ENCODE measurements around the gene NTN5.
"Not testable (repeated sequence)": the region's sequence is repeated elsewhere in the genome, so short reads cannot be mapped to it uniquely, and the experiment has no call there.

The NTN5 gene

DNA sequence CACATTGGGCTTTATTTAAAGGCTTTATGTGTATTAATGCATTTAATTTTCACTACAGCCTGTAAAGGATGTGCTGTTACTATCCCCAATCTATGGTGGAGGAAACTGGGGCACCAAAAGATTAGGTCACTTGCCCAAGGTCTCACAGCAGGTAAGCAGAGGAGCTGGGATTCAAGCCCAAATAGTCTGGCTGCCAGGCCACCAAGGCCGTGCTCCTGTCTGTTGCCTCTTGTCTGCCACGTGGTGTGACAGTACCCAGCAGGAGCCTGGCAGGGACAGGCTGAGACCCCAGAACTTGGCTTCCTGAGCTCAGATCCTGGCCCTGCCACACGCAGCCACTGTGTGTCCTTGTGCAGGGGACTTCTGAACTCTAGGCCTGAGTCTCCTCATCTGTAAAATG lies 4.5 kb downstream of the NTN5 start:
- DNase-seq: no peak

GRCh38 chr19:48665786-48666185 lies 7.0 kb downstream of the NTN5 start:
- no peak for DNase-seq

GRCh38 chr19:48664476-48664875 lies 8.3 kb downstream of the NTN5 start:
- no peak for DNase-seq

- no peak for DNase-seq
Measured at GRCh38 chr19:48663667-48664066, 9.2 kb downstream of the NTN5 start.

DNA sequence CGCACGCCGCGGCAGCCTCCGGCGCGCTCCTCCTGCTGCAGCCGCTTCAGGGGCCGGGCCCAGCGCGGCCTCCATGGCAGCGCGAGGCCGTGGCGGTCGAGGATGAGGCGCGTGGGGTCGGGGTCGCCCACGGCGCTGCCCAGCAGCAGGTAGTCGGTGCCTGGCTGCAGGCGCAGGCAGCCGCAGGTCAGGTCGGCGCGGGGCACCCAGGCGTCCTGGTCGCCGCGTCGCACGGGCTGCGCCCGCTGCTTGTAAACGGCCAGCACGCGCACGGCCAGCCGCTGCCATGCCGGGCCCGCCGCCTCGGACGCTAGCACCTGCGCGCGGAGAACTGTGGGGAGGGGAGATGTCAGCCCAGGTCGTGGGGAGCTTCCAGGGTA lies 11.1 kb downstream of the NTN5 start:
- no peak for DNase-seq

DNA sequence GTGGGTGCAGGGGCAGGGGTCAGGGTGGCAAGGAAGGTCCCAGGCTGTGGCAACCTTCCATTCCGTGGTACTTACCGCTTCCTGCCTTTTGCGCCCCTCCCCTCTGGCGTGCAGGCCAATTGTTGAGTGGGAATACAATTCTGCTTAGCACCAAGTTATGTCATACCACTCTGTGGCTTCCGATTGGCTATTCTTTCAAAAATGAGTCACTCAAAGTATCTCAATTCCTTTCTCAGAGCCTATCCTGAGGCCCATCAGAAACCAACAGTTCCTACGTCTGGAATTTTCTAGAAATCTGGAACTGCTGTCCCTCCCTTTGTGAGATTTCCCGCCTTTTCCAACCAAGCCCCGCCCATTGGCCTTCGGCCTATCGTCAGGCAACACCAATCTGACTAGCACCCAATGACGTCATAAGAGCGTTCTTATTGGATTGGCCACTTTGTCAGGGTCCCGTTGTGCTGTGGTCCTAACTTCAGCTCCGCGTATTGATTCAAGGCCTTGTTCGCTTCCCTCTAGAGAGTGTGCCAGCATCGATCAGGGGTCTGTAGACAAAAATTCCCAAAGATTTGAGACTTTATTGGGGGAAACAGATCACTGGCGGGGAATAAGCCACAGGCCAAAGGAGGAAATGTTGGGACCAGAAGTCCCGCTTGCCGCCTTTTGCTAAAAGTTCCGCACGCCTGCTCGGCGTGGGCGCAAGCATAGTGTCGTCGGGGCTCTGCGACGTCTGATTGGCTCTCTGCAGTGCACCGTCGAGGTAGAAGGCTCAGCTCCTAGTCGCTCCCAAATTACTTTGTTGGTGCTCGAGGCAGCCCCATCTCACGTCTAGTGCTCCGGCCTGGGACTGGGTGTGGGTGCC lies 11.7 kb downstream of the NTN5 start:
- DNase-seq: peak; percentile 93 to 97

DNA sequence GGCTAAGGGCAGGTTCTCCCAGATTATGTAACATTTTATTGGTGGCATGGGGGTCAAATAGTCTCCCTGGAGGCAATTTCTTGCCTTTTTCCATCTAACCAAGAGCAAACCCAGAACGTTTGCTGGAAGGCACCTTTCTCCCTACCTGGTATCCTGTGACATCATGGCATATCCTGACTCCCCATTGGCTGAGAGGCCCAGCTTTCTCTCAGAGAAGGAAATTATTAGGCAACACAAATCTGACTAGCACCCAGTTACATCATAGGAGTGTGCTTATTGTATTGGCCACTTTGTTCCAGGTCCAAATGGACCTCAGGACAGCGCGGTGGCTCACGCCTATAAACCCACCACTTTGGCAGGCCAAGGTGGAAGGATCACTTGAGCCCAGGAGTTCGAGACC lies 13.0 kb downstream of the NTN5 start:
- DNase-seq: peak in 1 of 2 experiments; percentile 3

GRCh38 chr19:48658483-48658882 lies 14.3 kb downstream of the NTN5 start:
- no peak for DNase-seq

- DNase-seq: not testable (repeated sequence)
Measured at GRCh38 chr19:48657828-48658227, 15.0 kb downstream of the NTN5 start.

DNA sequence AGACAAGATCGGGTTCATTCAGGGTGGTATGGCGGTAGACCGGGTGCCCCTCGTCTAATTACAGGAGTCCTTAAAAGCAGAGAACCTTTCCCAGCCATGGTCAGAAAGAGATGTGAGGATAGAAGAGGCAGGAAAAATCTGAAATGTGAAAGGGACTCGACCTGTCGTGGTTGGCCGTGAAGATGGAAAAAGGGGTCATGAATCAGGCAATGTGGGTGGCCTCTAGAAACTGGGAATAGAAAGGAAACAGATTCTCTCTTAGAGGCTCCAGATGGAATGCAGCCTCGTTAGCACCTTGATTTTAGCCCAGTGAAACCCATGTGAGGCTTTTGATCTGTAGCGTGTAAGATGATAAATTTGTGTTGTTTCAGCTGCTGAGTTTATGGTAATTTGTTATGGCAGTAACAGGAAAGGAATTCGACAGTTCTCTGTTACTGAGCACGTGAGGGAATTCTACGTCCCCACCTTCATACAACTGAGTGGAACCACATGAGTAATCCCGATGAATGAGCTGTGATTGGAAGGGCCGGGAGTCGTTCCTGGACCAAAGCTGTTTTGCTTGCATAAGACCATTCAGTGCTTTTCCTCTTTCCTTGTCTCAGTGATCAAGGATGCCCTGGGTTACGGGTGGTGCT lies 15.9 kb downstream of the NTN5 start:
- no peak for DNase-seq

DNA sequence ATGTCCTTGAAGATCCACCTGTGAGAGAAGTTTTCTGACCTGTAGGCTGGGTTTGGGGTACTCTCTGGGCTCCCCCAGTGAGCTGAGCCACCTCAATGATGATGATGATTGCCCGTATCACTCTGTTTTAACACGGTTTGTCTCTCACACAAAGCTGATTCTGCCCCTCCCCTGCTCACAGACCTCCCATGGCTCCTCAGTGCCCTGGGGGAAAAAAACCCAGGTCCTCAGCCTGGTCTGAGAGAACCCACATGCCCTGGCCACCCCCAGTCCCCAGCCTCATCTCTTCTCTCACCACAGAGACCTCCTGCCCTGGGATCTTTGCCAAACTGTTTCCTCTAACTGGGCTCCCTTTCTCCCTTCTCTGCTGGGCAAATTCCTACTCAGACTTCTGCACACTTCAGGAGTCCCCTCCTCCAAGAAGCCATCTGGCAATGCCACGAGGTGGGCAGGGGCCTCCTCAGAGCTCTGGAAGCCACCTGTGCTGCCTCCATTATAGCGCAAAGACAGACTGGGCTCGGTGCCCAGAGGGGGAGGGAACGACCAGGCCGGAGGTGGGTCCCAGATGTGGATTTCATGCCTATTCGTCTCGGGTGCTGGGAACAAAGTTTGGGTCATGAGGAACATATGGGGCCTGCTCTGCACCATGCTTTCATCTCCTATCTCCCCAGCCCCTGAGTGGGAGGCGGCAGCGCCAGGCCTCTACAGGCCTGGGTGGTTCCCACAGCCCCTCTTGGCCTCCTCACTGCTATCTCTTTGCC lies 18.3 kb downstream of the NTN5 start:
- no peak for DNase-seq

DNA sequence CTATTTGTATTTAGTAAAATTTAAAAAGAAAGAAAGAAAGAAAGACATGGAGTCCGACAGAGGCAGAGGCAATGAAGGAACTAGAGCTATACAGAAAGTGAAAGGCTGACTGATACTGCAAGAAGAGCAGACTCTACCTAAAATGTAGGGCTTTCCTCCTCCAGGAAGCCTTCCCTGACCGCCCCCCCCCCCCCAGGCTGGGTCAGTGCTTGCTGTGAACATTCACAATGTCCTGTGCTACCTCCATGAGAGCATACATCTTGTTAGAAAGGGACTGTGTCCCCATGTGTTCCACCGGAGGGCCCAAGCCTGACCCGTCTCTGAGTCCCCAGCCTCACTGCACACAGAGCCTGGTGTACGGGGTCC lies 21.2 kb downstream of the NTN5 start:
- DNase-seq: no peak

- DNase-seq: no peak
Measured at GRCh38 chr19:48650974-48651682, 21.7 kb downstream of the NTN5 start.

DNA sequence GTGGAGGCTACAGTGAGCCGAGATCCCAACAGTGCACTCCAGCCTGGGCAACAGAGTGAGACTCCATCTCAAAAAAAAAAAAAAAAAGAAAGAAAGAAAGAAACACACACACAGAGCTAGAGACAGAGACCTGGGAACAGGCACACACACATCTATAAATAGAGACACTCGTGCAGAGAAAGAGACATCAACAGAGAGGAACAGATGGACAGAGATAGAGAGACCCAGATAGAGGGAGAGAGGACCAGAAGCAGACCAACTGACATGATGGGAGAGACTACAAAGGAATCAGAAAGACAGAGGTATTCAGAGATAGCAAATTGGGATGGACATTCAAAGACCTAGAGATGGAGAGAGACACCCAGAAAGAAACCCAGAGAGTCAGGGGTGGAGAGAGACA lies 24.7 kb downstream of the NTN5 start:
- DNase-seq: no peak

DNA sequence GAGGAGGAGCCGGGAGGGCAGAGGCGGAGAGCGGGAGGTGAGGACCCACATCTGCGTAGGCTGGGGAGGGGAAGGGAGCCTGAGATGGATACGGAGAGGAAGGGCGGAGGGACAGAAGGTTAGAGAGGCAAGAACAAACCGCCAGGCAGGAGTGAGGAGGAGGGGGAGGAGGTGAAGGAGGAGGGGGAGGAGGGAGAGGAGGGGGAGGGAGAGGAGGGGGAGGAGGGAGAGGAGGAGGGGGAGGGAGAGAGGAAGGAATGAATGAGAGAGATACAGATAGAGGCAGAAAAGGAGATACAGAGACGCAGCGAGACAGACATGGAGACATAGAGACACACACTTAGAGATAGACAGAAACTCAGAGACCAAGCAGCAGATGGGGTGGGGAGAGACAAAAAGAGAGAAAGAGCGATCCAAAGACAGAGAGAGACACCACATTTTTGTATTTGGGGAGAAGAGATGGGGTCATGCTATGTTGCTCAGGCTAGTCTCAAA lies 26.0 kb downstream of the NTN5 start:
- peak; percentile 89 to 90 for DNase-seq

DNA sequence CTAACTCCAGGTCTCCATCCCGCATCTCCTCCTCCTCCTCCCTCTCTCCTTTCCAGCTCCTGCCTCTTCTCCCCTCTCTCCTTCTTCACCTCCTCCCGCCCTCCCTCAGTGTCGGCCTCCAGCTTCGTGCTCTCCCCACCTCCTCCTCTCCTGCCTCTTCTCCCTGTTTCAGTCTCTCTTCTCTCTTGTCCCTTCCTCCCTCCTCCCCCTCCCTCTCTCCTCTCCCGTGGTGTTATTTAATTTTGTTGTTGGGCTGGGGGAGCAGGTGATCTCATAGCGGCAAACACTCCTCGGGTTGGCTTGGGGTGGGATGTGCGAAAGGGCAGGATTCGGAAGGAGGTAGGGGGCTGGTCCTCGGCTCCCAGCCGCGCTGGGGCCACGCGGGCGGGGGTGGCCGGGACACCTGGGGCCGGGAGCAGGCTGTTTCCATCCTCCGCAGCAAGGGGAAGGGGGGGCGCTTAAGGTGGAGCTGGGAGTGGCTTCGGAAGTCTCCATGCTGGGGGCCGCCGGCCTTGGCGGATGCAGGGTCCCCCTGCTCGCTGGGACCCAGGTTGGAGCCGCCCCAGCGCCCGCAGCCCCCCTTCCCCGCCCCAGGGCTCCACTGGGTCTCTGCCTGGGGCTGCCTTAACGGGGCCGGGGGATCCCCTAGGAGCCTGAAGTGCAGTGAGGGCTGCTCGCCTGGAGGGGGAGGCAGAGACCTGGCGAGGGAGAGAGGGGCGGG lies 26.7 kb downstream of the NTN5 start, which contains the start of gene CA11:
Gene CA11 (minus strand): TSS at position 187 of the 721 bp plus-strand sequence. CDS start 555 bp downstream, outside the sequence.
- peak in 1 of 2 experiments; percentile 65 for DNase-seq

DNA sequence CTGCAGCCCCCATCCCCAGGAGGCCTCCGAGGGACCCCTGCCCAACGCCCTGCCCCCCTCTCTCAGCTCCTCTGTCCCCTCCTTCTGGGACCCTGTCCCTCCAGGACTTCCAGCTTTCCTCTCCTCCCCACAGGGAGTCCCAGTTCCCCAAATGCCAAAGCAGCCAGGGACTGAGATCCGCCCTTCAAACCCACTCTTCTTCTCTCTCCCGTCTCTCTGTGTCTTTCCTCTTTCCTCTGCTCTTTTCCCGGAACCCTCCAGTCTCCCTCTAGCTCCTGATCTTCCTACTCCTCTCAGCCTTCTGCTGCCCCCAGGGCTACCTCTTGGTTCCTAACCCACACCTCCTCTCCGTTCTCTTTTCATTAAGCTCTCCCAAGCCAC lies 27.2 kb downstream of the NTN5 start:
- peak in 1 of 2 experiments; percentile 45 for DNase-seq

DNA sequence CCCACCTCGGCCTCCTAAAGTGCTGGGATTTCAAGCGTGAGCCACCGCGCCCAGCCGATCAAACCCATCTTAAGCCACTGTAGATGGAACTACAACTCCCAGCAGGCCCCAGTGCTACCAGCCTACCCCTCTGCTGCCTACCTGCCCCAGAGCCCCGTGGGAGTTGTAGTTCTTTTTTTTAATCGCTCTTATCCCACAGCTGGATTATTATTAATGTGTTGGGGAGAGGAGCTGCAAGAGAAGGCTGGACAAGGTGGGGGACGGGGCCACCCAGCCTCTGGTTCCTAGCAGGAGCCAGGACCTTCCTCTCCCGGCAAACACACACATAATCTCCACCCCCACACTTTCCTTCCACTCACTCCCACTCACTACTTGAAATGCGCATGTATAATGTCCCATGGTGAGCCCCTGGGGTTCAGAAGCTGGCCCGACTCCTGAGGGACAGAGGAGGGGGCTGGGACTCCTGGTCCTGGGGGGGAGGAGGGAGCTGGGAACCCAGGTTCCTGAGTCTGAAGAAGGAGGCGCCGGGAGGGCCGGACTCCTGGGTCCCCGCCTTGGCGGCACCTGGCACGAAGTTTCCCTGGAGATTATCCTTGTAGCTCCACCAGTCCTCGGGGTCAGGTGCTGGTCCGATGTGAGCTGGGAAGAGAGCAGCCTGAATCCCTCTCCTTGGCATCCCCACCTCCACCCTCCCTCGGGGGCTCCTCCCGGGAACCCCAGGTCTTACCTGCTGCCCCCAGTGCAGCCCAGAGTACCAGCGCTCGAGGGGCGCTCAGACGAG lies 27.8 kb downstream of the NTN5 start:
- peak; percentile 77 to 88 for DNase-seq

DNA sequence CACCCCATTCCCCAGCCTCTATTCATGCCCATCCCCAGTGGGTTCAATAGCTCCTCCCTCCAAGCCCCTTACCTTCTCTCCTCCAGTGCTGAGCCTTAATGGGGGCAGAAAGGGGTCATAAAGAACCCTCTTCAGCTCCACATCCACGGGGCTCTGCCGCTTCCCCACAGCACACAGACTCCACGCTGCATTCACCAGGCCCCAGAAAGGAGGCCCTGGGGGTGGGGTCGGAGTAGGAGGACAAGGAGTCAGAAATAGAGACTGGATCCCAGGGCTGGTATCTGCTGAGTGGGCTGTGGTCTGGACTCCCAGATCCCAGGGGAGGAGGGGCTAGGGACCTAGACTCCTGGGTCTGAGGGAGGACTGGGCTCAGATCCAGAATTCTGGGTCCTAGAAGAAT lies 28.5 kb downstream of the NTN5 start:
- no peak for DNase-seq

- DNase-seq: no peak
Measured at GRCh38 chr19:48642862-48643261, 30.0 kb downstream of the NTN5 start.

DNA sequence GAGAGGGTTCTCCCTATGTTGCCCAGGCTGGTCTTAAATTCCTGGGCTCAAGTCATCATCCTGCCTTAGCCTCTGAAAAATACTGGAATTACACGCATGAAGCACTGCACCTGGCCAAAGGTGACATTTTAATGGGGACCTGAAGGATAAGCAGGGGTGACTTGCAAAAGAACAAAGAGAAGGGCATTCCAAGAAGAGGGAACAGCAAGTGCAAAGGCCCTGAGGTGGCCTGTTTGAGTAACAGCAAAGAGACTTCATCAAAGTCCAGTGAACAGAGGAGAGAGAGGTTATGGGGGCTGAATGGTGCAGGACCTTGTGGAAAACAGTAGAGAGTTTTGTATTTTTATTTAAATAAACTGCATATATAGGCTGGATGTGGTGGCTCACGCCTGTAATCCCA lies 31.0 kb downstream of the NTN5 start:
- no peak for DNase-seq

Measured in Kasumi-1 (cell line).